BLaER1 (cell line): ENCODE results near the gene GPRC5C.

Source experiments
- H3K27ac ChIP-seq: shearing (Covaris generic); formaldehyde crosslinking; 2 replicates; pipeline ENCODE4 v1.8.1; 2022
- H3K27me3 ChIP-seq: shearing (Covaris generic); formaldehyde crosslinking; 2 replicates; pipeline ENCODE4 v1.8.1; 2022
- H3K36me3 ChIP-seq: shearing (Covaris generic); formaldehyde crosslinking; 2 replicates; pipeline ENCODE4 v1.8.1; 2022
- H3K4me1 ChIP-seq: shearing (Covaris generic); formaldehyde crosslinking; 2 replicates; pipeline ENCODE4 v1.8.1; 2022
- H3K4me2 ChIP-seq: shearing (Covaris generic); formaldehyde crosslinking; 2 replicates; pipeline ENCODE4 v1.8.1; 2022
- H3K4me3 ChIP-seq: shearing (Covaris generic); formaldehyde crosslinking; 2 replicates; pipeline ENCODE4 v1.8.1; 2022
- H3K9ac ChIP-seq: shearing (Covaris generic); formaldehyde crosslinking; 2 replicates; pipeline ENCODE4 v1.8.1; 2022
- H3K9me3 ChIP-seq: shearing (Covaris generic); formaldehyde crosslinking; 2 replicates; pipeline ENCODE4 v1.8.1; 2022
- H4K20me1 ChIP-seq: shearing (Covaris generic); formaldehyde crosslinking; 2 replicates; pipeline ENCODE4 v1.8.1; 2022
- Cebpa-rat ChIP-seq: shearing (Covaris generic); IDR thresholded peaks from 2 replicates; pipeline ENCODE4 v1.8.1; 2022

Gene GPRC5C

GRCh38 chr17:74442670-74443515, 11.0 kb downstream of the GPRC5C start:
- Histone ChIP-seq H3K36me3 (no peaks in the 10 kb centered on the region), H3K4me2 (peak overlapping the region; percentile 93)

DNA sequence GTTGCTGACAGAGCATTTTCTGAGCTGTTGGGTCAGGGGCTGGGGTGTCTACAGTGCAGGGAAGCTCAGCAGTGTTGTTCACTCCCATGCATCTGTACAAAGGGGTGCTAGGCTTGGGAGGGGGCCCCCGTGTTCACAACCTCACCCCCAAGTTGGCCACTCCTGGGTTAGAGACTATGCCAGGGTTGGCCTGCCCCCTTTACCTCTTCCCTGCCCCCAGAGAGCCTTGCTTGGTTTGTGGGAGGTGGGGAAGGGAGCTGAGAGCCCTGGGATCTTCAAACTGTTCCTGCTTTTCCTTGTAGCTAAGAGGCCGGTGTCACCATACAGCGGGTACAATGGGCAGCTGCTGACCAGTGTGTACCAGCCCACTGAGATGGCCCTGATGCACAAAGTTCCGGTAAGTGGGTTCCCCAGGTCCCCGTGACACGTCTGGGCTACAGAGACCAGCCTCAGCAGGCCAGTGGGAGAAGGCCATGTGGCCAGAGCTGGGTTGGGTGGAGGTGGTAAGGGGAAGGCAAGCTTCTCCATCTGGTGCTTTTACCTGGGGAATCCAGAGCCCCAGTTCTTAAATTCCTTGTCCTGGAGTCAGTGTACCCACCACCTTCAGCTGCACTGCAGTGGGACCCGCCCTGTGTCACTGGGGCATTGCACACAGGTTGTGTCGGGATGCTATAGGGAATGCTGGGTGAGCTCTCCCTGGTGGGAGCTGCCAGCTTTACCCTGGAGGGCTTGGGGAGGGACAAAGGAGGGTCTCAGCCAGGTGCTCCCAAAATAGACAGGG, 11.8 kb downstream of the GPRC5C start:
- Histone ChIP-seq H3K4me3 (peak overlapping the region; percentile 49), H3K9ac (peak overlapping the region; percentile 57), H3K4me1 (peaks cover 74% of the 10 kb centered on the region), H3K4me2 (peak overlapping the region; percentile 93), H3K27me3 (peaks cover 6% of the 10 kb centered on the region; the same call in 1 of the 2 replicates), H3K27ac (peak overlapping the region; percentile 74), H4K20me1 (no peaks in the 10 kb centered on the region), H3K9me3 (peaks cover 11% of the 10 kb centered on the region), H3K36me3 (no peaks in the 10 kb centered on the region)
- no peak for TF ChIP-seq Cebpa-rat

More at GRCh38 chr17:74442670-74443515, 11.0 kb downstream of the GPRC5C start:
- Histone ChIP-seq H4K20me1 (no peaks in the 10 kb centered on the region), H3K4me1 (peaks cover 66% of the 10 kb centered on the region), H3K9ac (peak overlapping the region; percentile 57), H3K9me3 (peaks cover 18% of the 10 kb centered on the region), H3K27me3 (peaks cover 6% of the 10 kb centered on the region; the same call in 1 of the 2 replicates), H3K4me3 (peak overlapping the region; percentile 49), H3K27ac (peak overlapping the region; percentile 74)
- no peak for TF ChIP-seq Cebpa-rat

DNA sequence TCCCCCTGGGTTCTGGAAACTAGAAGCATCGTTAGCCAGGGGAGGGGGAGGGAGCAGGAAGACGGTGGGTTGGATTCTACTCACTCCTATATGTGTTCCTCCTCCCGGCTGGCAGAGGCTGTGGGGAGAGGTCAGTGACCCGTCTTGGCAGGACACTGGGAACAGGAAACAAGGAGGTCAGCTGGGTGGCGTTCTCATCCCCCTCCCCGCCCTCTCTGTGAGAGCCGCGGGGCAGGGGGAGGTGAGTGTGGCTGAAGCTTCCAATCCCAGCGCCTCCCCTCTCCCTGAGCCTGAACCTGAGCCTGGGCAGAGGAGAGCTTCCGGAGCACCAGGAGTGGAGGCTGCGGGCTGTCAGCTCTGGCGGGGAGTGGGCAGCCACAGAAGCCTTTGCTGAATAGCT, 12.5 kb downstream of the GPRC5C start:
- H3K9ac ChIP-seq = no peak overlapping the region
- H3K27me3 ChIP-seq = peaks cover 6% of the 10 kb centered on the region; the same call in 1 of the 2 replicates
- 0 out of 2 replicates have a peak, but pooled peaks cover 4% of the 10 kb centered on the region for H3K9me3 ChIP-seq
- no peaks in the 10 kb centered on the region for H3K36me3 ChIP-seq
- H3K27ac ChIP-seq = no peak overlapping the region
- TF ChIP-seq Cebpa-rat = no peak
- H3K4me1 ChIP-seq = peaks cover 75% of the 10 kb centered on the region
- no peak overlapping the region for H3K4me3 ChIP-seq
- H3K4me2 ChIP-seq = peak overlapping the region; percentile 93
- no peaks in the 10 kb centered on the region for H4K20me1 ChIP-seq

- TF ChIP-seq Cebpa-rat = no peak
- peaks cover 68% of the 10 kb centered on the region for H3K4me1 ChIP-seq
- no peaks in the 10 kb centered on the region for H4K20me1 ChIP-seq
- H3K27ac ChIP-seq = no peak overlapping the region
- H3K36me3 ChIP-seq = no peaks in the 10 kb centered on the region
- H3K27me3 ChIP-seq = peaks cover 6% of the 10 kb centered on the region; the same call in 1 of the 2 replicates
- no peak overlapping the region for H3K9ac ChIP-seq
- H3K4me3 ChIP-seq = no peak overlapping the region
- H3K4me2 ChIP-seq = peak overlapping the region; percentile 80; the same call in 1 of the 2 replicates
- H3K9me3 ChIP-seq = 0 out of 2 replicates have a peak, but pooled peaks cover 2% of the 10 kb centered on the region
Observed at GRCh38 chr17:74445158-74445557, 13.3 kb downstream of the GPRC5C start.

GRCh38 chr17:74446551-74447500, 14.9 kb downstream of the GPRC5C start:
- peaks cover 67% of the 10 kb centered on the region for H3K4me1 ChIP-seq
- peak overlapping the region; percentile 80 for H3K4me2 ChIP-seq
- no peaks in the 10 kb centered on the region for H3K36me3 ChIP-seq
- H3K27ac ChIP-seq = peak overlapping the region; percentile 41; the same call in 1 of the 2 replicates
- H3K4me3 ChIP-seq = no peak overlapping the region
- H3K9ac ChIP-seq = no peak overlapping the region
- no peaks in the 10 kb centered on the region for H4K20me1 ChIP-seq
- H3K9me3 ChIP-seq = no peaks in the 10 kb centered on the region
- TF ChIP-seq Cebpa-rat = no peak
- peaks cover 6% of the 10 kb centered on the region; the same call in 1 of the 2 replicates for H3K27me3 ChIP-seq

DNA sequence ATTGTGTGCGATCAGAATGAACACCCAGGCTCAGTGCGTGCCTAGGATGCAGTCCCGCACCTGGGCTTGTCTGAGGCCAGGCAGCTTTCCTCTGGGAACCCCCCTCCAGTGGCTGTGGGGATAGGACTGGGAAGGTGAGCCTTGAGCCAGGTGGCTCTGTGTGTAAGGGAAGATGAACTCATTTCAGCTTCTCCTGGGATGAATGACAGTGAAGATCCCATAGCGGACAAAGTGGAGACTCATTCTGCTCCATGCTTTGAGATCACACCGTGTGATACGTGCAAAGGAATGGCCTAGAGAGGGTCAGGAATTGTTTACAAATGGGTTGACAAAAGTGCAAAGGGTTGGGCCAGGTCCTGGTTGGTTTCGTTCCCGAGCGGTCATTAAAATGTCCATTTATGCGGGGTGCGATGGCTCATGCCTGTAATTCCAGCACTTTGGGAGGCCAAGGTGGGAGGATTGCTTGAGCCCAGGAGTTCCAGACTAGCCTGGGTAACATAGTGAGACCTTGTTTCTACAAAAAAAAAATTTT, 15.8 kb downstream of the GPRC5C start:
- peaks cover 69% of the 10 kb centered on the region for H3K4me1 ChIP-seq
- H3K27me3 ChIP-seq = peaks cover 11% of the 10 kb centered on the region; the same call in 1 of the 2 replicates
- no peak for TF ChIP-seq Cebpa-rat
- H3K4me2 ChIP-seq = peak overlapping the region; percentile 80
- H3K27ac ChIP-seq = no peak overlapping the region
- H3K9me3 ChIP-seq = no peaks in the 10 kb centered on the region
- no peak overlapping the region for H3K9ac ChIP-seq
- no peak overlapping the region for H3K4me3 ChIP-seq
- no peaks in the 10 kb centered on the region for H3K36me3 ChIP-seq
- H4K20me1 ChIP-seq = no peaks in the 10 kb centered on the region

DNA sequence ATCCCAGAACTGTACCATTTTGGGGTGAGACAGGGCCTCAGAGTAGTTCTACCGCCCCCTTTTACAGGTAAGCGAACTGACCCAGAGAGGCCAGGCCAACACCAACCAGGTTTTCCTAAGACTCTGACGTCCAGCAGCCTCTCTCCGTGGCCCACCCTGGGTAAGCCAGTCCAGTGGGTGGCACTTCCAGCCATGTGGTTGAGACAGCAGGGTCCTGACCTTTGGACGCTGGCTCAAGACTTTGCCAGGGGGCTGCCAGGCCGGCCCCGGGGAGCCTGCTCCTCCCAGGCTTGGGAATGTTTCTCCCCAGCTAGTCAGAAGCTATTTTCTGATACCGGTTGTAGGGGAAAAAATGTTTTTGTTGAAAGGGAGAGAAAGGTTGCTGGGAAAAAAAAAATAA, 16.9 kb downstream of the GPRC5C start:
- Histone ChIP-seq H3K4me2 (no peak overlapping the region), H3K4me1 (peaks cover 69% of the 10 kb centered on the region), H3K36me3 (no peaks in the 10 kb centered on the region), H4K20me1 (no peaks in the 10 kb centered on the region), H3K4me3 (no peak overlapping the region), H3K27ac (no peak overlapping the region), H3K27me3 (peaks cover 13% of the 10 kb centered on the region; the same call in 1 of the 2 replicates), H3K9me3 (no peaks in the 10 kb centered on the region), H3K9ac (no peak overlapping the region)
- TF ChIP-seq Cebpa-rat = no peak

- Histone ChIP-seq H3K36me3 (no peaks in the 10 kb centered on the region), H3K9ac (no peak overlapping the region)
- no peak for TF ChIP-seq Cebpa-rat
Observed at GRCh38 chr17:74449306-74449705, 17.4 kb downstream of the GPRC5C start.

More at GRCh38 chr17:74449306-74449705, 17.4 kb downstream of the GPRC5C start:
- Histone ChIP-seq H3K9me3 (no peaks in the 10 kb centered on the region), H3K27ac (no peak overlapping the region), H3K4me3 (no peak overlapping the region), H4K20me1 (no peaks in the 10 kb centered on the region), H3K4me1 (peaks cover 65% of the 10 kb centered on the region), H3K27me3 (peaks cover 13% of the 10 kb centered on the region; the same call in 1 of the 2 replicates), H3K4me2 (no peak overlapping the region)
